Activated naive CD8-positive, alpha-beta T cell treated with anti-CD3 and anti-CD28 coated beads for 36 hours (primary cell): Measurements from ENCODE around the gene CPSF7. TPM values are rescaled to one million over a fixed set of nuclear protein-coding genes. Genes with fewer than 3 reads are reported as not detected.
"Not testable (repeated sequence)": the region's sequence is repeated elsewhere in the genome, so short reads cannot be mapped to it uniquely, and the experiment has no call there.

Experiments
- DNase-seq: peaks from one replicate; pipeline ENCODE4 v3.0.0; 2021
- H3K27ac Mint-ChIP-seq: one replicate; pipeline ENCODE4 v1.8.0; 2022; ENCODE audit warnings: mild to moderate bottlenecking, moderate library complexity, mixed read lengths
- H3K27me3 Mint-ChIP-seq: one replicate; pipeline ENCODE4 v1.8.0; 2022; ENCODE audit warnings: mild to moderate bottlenecking, mixed read lengths
- H3K36me3 Mint-ChIP-seq: one replicate; pipeline ENCODE4 v1.8.0; 2021; ENCODE audit warnings: mild to moderate bottlenecking, mixed read lengths
- H3K4me1 Mint-ChIP-seq: one replicate; pipeline ENCODE4 v1.8.0; 2021; ENCODE audit warnings: mixed read lengths
- H3K4me3 Mint-ChIP-seq: one replicate; pipeline ENCODE4 v1.8.0; 2022; ENCODE audit warnings: mild to moderate bottlenecking, moderate library complexity, mixed read lengths
- H3K9me3 Mint-ChIP-seq: one replicate; pipeline ENCODE4 v1.8.0; 2022; ENCODE audit warnings: mixed read lengths
- total RNA-seq, 2 experiments: library from RNA; stranded (reverse); gene quantifications; one replicate each; pipeline ENCODE4 v1.2.3, GENCODE V29; 2021

CPSF7 gene
- total RNA-seq, 2 experiments from 2014 or later = 123 to 139 TPM

DNA sequence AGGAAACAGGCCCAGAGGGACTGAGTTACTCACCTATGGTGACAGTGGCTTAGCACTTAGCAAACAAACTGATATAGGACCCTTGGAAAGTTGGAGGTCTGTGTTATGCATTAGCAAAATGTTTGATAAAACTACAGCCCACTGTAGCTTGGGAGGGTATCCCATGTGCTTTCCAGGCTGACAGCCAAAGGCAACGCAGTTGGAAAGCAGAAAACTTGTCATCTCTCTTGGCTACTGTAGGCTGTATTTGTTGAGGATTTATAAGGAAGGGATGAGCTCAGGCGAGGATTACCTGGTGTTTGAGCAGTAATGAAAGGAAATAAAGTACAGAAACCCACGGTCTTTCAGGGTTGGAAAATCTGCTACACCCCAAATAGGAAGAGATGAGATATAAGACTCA, 23.9 kb upstream of the CPSF7 start:
- Mint-ChIP-seq H3K27ac (no peak overlapping the region), H3K27me3 (no peaks in the 10 kb centered on the region), H3K4me3 (no peak overlapping the region), H3K36me3 (peaks cover 4% of the 10 kb centered on the region), H3K9me3 (no peaks in the 10 kb centered on the region), H3K4me1 (peaks cover 4% of the 10 kb centered on the region)
- no peak for DNase-seq

DNA sequence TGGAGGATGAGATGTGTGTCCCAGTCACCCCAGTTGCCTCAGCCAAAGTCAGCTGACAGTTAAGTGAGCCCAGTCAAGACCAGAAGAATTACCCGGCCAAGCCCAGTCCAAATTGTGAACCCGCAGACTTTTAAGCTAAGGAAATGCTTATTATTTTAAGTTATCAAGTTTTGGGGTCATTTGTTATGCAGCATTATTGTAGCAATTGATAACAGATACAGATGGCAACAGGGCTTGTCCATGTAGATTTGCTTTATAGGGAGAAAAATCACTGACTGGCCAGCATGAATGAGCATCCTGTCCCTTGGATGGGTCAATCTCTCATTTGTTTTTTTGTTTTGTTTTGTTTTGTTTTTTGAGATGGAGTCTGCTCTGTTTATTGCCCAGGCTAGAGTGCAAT, 23.1 kb upstream of the CPSF7 start:
- Mint-ChIP-seq H3K36me3 (peaks cover 6% of the 10 kb centered on the region), H3K27ac (no peak overlapping the region), H3K27me3 (no peaks in the 10 kb centered on the region), H3K4me1 (peaks cover 8% of the 10 kb centered on the region), H3K9me3 (no peaks in the 10 kb centered on the region), H3K4me3 (no peak overlapping the region)
- DNase-seq = no peak

DNA sequence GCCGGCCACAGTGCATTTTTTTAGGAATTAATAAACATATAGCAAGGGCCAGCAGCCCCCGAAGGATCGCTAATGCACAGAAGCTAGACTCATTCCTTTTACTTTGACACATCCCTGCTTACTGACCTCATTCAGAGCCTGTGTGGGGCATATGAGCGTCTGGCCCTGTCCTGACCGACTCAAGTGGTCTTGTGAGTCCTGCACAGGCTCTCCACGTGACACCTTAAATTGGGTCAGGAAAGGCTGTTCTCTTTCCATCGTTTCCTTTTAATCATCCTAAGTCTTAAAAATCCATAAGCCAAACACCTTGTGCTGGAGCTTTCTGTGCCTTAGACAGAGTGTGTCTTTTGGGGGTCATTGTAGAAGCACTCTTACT, 18.8 kb upstream of the CPSF7 start:
- Mint-ChIP-seq H3K27ac (no peak overlapping the region), H3K4me1 (peaks cover 15% of the 10 kb centered on the region), H3K36me3 (peaks cover 23% of the 10 kb centered on the region), H3K9me3 (no peaks in the 10 kb centered on the region), H3K27me3 (no peaks in the 10 kb centered on the region), H3K4me3 (no peak overlapping the region)
- DNase-seq = no peak

DNA sequence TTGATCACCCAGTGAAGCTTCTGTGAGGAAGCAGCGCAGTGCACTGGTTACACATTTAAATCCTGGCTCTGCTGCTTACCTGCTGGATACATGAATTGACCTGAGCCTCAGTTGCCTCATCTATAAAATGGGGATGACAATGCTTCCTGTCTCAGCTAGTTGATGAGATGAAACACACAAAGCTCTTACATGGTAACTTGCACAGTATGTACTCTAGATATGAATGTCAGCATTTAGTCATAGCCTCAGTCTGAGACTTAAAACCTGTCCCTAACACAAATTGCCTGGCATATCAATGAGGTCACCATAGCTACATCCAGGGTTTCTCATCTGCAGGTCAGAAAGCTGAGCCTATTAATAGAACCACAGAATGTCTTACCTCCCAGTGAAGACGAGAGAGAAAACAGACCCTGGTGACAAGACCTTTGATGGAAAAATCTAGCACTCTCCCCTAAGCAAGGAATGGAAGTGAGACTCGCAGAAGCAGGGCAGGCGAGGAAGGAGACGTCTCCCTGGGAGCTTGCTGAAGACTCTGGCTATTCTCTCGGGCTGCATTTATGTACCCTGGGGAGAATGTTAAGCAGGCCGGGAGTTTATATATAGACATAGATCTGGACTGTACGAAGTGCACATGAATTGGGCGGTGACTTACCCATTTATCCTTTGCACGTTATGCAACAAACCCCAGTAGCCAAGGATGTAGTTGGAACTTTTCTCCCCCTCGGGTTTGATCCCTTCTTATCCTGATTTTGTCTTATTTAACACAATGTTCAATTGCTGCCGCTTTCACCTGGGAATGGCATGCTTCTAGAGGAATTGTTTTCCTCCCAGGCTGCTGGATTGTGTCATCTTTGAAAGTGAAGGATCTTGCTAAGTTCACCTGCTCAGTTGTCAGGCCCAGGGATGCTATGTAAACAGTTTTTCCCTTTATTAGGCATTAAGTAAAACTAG, 18.1 kb upstream of the CPSF7 start:
- Mint-ChIP-seq H3K9me3 (peaks cover 2% of the 10 kb centered on the region), H3K36me3 (peaks cover 29% of the 10 kb centered on the region), H3K27ac (peak overlapping the region; percentile 71), H3K4me3 (no peak overlapping the region), H3K4me1 (peaks cover 21% of the 10 kb centered on the region), H3K27me3 (no peaks in the 10 kb centered on the region)
- no peak for DNase-seq

DNA sequence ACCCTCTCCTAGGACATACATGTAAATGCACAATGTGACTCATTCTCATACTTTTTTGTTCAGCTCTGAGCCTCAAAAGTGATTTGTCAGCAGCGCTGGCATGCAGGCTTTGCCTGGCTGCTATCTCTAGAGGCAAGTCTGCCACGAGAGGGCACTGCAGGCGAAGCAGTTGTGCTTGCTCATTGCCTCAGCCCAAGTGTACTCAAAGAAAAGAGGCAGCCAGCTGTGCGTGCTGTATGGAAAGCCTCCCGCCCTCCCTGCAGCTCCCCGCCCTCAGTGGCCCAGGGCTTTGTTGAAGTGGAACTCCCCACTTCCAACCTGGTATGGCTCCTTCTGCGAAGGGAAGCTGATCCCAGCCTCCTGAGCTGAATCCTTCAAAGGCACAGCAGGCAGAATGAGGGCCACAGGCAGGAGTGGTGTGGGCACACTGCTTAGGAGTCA, 16.5 kb upstream of the CPSF7 start:
- peak; percentile 75 for DNase-seq
- Mint-ChIP-seq H3K4me1 (peaks cover 27% of the 10 kb centered on the region), H3K36me3 (peaks cover 37% of the 10 kb centered on the region), H3K27me3 (no peaks in the 10 kb centered on the region), H3K4me3 (no peak overlapping the region), H3K9me3 (peaks cover 2% of the 10 kb centered on the region), H3K27ac (no peak overlapping the region)

DNA sequence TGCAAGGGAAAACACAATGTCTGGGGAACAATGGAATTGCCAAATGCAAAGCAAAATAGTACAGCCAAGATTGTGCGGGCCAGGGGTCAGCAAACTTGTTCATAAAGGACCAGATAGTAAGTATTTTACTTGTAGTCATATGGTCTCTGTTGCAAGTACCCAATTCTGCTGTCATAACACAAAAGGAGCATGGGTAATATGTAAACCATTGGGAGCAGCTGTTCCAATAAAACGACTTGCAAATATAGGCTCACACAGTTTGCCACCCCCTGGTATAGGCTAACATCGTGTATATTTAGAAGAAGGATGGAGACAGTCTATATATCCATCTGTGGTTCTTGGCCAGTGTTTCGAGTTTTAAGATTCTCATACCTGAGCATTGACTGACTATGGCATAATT, 15.7 kb upstream of the CPSF7 start:
- DNase-seq = no peak
- Mint-ChIP-seq H3K4me3 (no peak overlapping the region), H3K4me1 (peaks cover 27% of the 10 kb centered on the region), H3K36me3 (peaks cover 37% of the 10 kb centered on the region), H3K9me3 (peaks cover 2% of the 10 kb centered on the region), H3K27ac (no peak overlapping the region), H3K27me3 (no peaks in the 10 kb centered on the region)

DNA sequence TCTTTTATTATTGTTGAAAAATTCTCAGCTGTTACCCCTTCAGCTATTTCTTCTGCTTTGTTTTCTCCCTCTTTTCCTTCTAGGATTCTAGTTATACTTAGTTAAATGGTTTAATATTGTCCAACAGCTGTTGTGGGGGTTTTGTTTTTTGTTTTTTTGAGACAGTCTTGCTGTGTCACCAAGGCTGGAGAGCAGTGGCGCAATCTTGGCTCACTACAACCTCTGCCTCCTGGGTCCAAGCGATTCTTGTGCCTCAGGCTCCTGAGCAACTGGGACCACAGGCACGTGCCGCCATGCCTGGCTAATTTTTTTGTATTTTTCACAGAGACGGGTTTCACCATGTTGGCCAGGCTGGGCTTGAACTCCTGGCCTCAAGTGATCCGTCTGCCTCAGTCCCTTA, 12.8 kb upstream of the CPSF7 start:
- no peak for DNase-seq
- Mint-ChIP-seq H3K4me3 (no peak overlapping the region), H3K9me3 (peaks cover 2% of the 10 kb centered on the region), H3K36me3 (peaks cover 48% of the 10 kb centered on the region), H3K4me1 (peaks cover 21% of the 10 kb centered on the region), H3K27ac (peak overlapping the region; percentile 36), H3K27me3 (no peaks in the 10 kb centered on the region)

DNA sequence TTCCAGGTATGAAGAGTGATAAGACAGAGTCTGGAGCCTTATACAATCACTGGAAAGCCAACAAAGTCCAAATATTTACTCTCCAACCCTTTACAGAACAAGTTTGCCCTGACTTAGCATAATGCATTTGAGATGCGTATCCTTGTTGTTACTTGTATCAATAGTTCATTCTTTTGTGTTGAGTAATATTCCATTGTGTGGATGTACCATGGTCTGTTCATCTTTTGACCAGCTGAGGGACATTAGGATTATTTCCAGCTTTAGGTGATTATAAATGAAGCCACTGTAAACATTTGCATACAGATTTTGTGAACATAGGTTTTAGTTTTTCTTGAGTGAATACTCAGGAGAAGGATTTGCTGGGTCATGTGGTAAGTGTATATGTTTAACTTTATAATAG, 9.8 kb upstream of the CPSF7 start:
- Mint-ChIP-seq H3K9me3 (peaks cover 2% of the 10 kb centered on the region), H3K4me1 (peaks cover 30% of the 10 kb centered on the region), H3K36me3 (peaks cover 54% of the 10 kb centered on the region), H3K27ac (peak overlapping the region; percentile 20), H3K27me3 (no peaks in the 10 kb centered on the region), H3K4me3 (no peak overlapping the region)
- DNase-seq = no peak

DNA sequence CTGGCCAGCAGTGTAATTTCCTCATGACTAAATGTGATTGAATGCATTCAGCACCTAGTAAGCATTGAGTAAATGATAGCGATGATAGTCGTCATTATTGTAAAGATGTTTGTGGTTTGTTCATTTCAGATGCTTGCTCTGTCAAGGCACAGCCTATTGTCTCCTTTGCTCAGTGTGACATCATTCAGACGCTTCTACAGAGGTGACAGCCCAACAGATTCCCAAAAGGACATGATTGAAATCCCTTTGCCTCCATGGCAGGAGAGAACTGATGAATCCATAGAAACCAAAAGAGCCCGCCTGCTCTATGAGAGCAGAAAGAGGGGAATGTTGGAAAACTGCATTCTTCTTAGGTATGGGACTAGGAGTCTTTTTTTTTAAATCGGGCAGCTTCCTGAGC, 7.7 kb upstream of the CPSF7 start:
- Mint-ChIP-seq H3K4me3 (no peak overlapping the region), H3K27me3 (no peaks in the 10 kb centered on the region), H3K4me1 (peaks cover 34% of the 10 kb centered on the region), H3K27ac (no peak overlapping the region), H3K36me3 (peaks cover 51% of the 10 kb centered on the region), H3K9me3 (no peaks in the 10 kb centered on the region)
- DNase-seq = no peak

DNA sequence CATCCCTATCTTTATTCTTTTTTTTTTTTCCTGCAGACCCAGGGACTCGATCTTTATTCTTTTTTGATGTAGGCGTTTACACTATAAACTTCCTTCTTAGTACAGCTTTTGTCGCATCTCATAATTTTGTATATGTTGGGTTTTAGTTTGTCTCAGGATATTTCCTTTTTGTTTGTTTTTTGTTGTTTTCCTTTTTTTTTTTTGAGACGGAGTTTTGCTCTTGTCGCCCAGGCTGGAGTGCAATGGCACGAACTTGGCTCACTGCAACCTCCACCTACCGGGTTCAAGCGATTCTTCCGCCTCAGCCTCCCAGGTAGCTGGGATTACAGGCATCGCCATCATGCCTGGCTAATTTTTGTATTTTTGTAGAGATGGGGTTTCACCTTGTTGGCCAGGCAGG, 1.1 kb upstream of the CPSF7 start:
- H3K4me3 Mint-ChIP-seq = peak overlapping the region; percentile 99

DNA sequence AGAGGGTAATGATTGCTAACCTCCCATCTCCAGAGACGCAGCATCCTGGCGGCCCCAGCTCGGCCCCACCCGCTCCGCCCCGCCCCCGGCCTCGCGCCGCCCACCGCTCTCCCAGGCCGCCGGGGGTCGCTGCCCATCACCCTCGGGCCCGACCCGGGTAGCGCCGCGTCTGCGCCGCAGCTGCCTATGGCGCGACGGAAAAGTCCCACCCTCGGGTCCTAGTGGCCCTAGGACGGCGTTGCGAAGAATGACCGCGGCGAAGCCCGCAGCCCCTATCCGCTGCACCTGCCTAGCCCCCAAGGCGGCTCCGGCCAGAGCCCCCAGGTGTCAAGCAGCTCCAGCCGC, 457 bp downstream of the CPSF7 start:
- Mint-ChIP-seq H3K27ac (peak overlapping the region; percentile 99), H3K36me3 (peaks cover 47% of the 10 kb centered on the region), H3K27me3 (no peaks in the 10 kb centered on the region)

More for the DNA sequence above, 1.1 kb upstream of the CPSF7 start:
- not testable (repeated sequence) for H3K9me3 Mint-ChIP-seq, H3K27me3 Mint-ChIP-seq, DNase-seq
- peaks cover 58% of the 10 kb centered on the region for H3K4me1 Mint-ChIP-seq
- peaks cover 44% of the 10 kb centered on the region for H3K36me3 Mint-ChIP-seq
- peak overlapping the region; percentile 99 for H3K27ac Mint-ChIP-seq

DNA sequence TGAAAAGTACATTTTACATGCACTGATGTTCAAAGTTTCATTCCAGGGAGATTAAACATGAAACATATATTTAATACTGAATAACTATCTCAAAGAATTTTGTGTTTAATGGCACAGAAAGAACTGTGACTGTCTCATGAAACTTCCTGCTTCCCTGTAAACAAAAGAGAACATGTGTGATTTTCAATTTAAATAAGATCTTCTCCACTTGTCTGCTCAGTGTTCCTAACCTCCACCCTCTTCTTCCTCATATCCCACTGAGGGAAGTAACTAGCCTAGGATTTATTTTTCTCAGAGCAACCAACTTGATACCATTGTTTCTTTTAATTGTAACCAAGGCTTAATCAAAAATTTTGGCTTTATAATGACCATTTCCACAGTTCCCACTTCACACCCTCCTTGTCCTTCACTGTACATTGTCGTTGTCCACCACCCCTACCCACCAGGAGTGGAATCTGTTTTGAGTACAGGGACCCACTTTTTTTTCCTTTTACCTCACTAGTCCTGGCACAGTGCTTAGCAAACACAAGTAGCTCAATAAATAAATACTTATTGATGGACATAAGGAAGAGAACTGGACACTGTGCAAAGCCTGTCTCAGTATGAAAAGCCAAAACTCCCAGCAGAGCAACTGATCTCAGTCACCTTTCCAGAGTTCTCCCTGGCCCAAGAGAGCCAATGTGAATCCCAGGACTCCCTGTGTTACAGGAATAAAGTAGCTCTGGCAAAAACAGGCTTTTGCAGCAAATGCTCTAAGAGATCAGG, 4.2 kb downstream of the CPSF7 start:
- Mint-ChIP-seq H3K9me3 (no peaks in the 10 kb centered on the region), H3K27me3 (no peaks in the 10 kb centered on the region), H3K4me3 (no peak overlapping the region), H3K27ac (no peak overlapping the region), H3K4me1 (peaks cover 54% of the 10 kb centered on the region), H3K36me3 (peaks cover 51% of the 10 kb centered on the region)
- no peak for DNase-seq

More for the DNA sequence above, 457 bp downstream of the CPSF7 start:
- Mint-ChIP-seq H3K9me3 (no peaks in the 10 kb centered on the region), H3K4me1 (peaks cover 58% of the 10 kb centered on the region), H3K4me3 (peak overlapping the region; percentile 99)
- peak; percentile 86 for DNase-seq

DNA sequence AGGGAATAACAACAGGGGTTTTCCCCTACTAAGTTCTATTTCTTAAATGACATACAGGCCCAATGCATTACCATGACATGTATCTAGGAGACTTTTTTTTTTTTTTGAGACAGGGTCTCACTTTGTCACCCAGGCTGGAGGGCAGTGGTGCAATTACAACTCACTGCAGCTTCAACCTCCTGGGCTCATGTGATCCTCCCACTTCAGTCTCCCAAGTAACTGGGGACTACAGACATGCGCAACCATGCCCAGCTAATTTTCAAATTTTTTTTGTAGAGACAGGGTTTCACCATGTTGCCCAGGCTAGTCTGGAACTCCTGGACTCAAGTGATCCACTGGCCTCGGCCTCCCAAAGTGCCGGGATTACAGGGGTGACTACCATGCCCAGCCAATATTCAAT, 7.5 kb downstream of the CPSF7 start:
- DNase-seq = no peak
- Mint-ChIP-seq H3K4me3 (no peak overlapping the region), H3K27me3 (no peaks in the 10 kb centered on the region), H3K27ac (no peak overlapping the region), H3K9me3 (no peaks in the 10 kb centered on the region), H3K4me1 (peaks cover 56% of the 10 kb centered on the region), H3K36me3 (peaks cover 52% of the 10 kb centered on the region)

DNA sequence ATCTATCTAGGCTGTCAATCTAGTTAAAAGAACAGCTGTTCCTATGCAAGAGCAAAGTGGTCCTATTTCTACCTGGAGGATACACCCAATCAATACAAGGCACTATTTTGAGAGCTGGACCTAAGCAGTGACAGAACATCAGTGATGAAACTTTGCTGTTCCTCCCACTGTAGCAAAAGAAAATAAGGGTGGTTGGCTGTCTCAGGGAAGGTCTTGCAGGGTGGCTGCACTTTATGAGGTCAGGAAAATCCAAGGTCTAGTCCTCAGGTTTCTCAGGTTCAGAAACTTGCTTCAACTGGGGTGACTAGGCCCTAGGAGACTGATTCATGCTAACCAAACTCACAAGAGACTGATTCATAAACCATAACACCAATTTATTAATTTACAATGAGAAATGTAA, 11.6 kb downstream of the CPSF7 start:
- Mint-ChIP-seq H3K4me1 (peaks cover 42% of the 10 kb centered on the region), H3K27ac (no peak overlapping the region), H3K4me3 (no peak overlapping the region), H3K27me3 (no peaks in the 10 kb centered on the region), H3K36me3 (peaks cover 48% of the 10 kb centered on the region), H3K9me3 (no peaks in the 10 kb centered on the region)
- DNase-seq = no peak

DNA sequence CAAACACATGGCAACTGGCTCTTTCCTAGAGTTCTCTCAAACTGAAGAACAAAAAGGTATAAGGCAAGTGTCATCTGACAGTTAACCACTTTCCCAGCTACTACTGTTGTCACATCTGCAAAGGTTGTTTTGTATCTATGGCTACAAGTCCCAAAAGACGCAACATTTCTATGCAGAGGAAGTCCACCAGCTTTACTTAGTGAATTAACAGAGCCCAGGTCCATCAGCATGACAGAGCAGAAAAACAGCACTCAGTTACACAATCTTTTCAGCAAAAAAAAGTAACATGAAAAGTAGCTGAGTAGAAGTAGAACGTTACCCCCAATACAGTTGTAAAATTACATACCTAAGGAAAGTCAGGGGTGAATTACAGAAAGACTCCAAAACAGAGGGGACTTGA, 12.1 kb downstream of the CPSF7 start:
- Mint-ChIP-seq H3K9me3 (no peaks in the 10 kb centered on the region), H3K4me3 (no peak overlapping the region), H3K27me3 (no peaks in the 10 kb centered on the region), H3K27ac (peak overlapping the region; percentile 16), H3K36me3 (peaks cover 46% of the 10 kb centered on the region), H3K4me1 (peaks cover 41% of the 10 kb centered on the region)
- no peak for DNase-seq
